GM21723 (cell line): Measurements from ENCODE around the gene PRTFDC1.
"Not testable (repeated sequence)": the region's sequence is repeated elsewhere in the genome, so short reads cannot be mapped to it uniquely, and the experiment has no call there.

Experiments
- ATAC-seq: cut with Tn5 transposase; IDR thresholded peaks from one replicate; pipeline ENCODE4 v1.9.1; 2021; ENCODE audit warnings: mild to moderate bottlenecking, moderate library complexity; ENCODE audit not compliant: unreplicated experiment

Gene PRTFDC1

GRCh38 chr10:24935504-24936292 lies 16.7 kb downstream of the PRTFDC1 start:
- no peak for ATAC-seq

GRCh38 chr10:24931236-24931635 lies 21.2 kb downstream of the PRTFDC1 start:
- ATAC-seq = no peak

GRCh38 chr10:24930427-24930826 lies 22.0 kb downstream of the PRTFDC1 start:
- peak; percentile 83 for ATAC-seq

DNA sequence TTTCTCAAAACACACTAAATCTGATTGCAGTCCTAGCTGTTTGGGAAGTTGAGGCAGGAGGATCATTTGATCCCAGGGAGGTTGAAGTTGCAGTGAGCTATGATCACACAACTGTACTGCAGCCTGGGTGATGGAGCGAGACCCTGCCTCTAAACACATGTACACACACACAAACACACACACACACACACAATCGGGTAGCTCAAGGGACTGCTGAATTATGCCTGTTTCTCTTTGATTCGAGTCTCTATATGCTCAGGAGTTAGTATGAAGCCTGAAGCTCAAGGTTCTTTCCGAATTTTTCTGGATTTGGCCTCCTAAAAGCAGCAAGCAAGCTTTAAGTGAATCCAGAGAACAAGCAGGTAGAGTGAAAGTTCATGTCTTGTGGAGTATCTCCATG lies 22.5 kb downstream of the PRTFDC1 start:
- peak; percentile 6 for ATAC-seq

DNA sequence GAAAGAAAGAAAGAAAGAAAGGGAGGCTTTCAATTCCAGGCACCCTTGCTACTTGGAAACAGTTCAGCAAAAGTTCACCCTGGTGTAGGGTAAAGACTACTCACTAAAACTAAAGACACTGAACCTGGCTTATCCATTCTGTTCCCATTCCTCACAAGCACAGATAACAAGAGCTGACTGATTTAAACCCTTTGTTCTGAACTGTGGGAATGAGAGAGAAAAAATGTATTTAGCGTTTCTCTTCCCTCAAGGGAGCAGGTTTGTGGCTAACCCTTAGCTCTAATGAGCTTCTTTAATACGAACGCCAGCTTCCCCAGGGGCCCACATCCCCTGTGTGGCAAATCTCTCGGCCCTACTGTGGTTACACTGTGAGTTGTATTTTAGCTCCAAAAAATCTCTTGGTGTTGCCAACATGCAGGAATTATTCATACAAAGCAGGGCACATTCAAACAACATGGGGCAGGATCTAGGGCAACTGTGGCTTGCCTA lies 23.3 kb downstream of the PRTFDC1 start:
- ATAC-seq = no peak

DNA sequence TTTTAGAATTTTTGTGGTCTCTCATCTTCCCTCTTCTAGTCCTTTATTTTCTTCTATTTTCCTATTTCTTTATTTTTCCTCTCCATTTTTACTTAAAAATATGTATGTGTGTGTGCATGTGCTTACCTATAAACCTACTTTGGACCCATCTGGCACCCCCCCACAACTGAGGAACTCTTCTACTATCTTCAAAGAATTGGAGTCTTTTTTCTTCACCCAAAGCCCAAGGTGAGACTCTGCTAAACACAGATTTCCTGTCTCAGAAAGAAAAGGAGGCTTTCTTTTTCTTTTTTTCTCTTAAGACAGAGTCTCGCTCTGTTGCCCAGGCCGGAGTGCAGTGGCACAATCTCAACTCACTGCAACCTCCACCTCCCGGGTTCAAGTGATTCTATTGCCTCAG lies 24.2 kb downstream of the PRTFDC1 start:
- no peak for ATAC-seq

DNA sequence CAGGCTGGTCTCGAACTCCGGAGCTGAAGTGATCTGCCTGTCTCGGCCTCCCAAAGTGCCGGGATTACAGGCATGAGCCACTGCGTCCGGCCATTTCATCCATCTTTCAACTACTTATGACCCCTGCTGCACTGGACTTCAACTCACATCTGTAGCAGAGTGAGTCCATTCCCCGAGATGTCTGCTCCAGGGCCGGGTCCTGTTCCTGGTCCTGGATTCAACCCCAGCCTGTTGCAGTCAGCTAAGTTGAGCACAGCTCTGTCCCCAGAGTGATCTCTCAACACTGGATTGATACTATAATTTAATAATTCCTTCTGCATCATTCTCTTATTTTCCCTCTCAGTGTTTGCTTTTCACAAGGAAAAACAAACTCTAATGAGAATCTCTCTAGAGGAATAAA lies 25.8 kb downstream of the PRTFDC1 start:
- ATAC-seq = no peak

- ATAC-seq = no peak
Observed at GRCh38 chr10:24925799-24926198, 26.6 kb downstream of the PRTFDC1 start.

DNA sequence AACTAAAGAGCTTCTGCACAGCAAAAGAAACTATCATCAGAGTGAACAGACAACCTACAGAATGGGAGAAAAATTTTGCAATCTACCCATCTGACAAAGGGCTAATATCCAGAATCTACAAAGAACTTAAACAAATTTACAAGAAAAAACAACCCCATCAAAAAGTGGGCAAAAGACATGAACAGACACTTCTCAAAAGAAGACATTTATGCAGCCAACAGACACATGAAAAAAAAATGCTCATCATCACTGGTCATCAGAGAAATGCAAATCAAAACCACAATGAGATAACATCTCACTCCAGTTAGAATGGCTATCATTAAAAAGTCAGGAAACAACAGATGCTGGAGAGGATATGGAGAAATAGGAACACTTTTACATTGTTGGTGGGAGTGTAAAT lies 27.9 kb downstream of the PRTFDC1 start:
- ATAC-seq = not testable (repeated sequence)

DNA sequence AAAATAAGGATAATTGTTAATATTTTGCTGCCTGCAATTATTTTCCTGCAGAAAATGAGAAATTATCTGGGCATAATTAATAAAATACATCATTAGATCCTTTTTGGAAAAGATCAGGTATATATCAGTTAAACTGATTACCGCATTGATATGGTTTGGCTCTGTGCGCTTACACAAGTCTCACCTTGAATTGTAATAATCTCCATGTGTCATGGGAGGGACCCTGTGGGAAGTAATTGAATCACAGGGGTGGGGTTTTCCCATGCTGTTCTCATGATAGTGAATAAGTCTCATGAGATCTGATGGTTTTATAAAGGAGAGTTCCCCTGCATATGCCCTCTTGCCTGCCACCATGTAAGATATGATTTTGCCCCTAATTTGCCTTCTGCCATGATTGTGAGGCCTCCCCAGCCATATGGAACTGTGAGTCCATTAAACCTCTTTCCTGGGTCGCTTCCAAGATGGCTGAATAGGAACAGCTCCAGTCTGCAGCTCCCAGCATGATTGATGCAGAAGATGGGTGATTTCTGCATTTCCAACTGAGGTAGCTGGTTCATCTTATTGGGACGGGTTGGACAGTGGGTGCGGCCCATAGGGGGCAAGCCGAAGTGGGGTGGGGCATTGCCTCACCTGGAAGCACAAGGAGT lies 30.1 kb downstream of the PRTFDC1 start:
- not testable (repeated sequence) for ATAC-seq

DNA sequence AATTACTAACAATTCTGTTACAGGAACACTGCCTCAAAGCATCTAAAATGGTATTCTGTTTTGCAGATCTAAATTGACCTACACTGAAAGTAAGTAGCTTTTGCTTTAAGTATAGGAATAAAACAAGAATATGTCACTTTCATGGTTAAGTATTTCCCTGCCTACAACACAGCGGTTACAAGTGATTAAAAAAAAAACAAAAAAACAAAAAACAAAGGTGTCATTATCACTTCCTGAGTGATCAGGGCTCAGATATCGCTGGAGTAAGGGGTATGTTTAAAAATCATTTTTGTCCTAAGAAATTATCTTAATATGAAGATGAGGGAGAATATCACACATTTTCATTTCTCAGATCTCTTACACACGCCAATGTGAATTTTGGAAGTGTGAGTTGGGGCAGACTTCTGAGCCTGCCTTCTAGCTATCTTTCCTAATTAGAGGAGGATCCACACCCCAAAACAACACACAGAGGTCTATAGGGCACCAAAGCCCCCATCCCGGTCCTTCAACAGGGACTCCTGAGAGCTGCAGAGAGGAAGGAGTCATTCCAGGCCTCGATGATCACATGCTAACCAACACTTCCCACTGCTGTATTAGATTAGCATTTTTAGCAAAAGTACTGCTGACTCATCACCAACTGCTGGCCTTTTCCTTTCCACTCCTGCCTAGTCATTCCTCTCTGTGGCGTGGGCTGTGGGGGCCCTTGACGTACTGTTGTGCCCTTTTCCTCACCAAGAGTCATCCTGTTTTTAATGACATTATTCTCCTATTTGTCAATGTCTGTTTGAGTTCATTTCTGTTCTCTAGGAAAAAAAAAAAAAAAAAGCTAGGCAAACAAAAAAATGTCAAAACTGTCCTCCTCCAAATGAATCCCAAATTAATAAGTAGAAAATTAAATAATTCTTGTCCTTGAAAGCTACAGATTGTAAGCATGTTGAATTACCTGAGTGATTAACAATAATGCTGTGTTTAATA lies 31.2 kb downstream of the PRTFDC1 start:
- peak; percentile 91 for ATAC-seq

- not testable (repeated sequence) for ATAC-seq
Observed at GRCh38 chr10:24920192-24920591, 32.2 kb downstream of the PRTFDC1 start.

- not testable (repeated sequence) for ATAC-seq
Observed at GRCh38 chr10:24919629-24920028, 32.8 kb downstream of the PRTFDC1 start.

DNA sequence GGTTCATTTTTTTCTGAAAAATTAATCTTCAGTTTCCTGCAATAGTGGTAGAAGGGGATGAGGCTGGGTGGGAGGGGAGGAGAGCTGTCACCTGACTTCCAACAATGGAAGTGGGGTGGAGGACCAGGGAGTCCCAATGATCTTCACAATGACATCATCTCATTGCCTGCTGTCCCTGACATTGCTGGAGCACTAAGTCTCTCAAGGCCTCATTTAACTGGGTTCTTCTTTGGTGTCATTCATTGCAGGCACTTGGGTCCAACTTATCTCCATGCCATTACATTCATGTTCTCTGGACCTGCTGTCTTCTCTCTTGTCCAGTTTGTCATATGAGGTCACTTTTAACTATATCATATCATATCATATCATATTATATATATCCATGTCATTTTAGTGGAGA lies 34.4 kb downstream of the PRTFDC1 start:
- no peak for ATAC-seq

DNA sequence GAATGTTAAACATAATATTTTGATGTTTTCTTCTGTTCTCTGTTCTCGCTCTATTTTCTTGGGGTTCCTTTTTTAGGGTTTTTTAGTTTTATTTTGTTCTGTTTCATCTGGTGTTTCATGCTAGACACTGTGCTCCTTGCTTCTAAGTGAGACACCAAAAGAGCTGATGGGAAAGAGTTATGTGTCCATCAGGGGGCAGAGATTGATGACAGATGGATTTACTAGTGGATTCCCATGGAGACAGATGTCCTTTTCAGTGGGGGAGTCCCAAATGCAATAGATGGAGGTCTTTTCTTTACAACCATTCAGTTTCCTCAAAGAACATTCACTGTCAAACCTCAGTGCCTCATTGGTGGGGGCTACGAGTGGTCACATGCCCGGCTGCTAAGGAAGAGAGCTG lies 34.9 kb downstream of the PRTFDC1 start:
- ATAC-seq = no peak

- no peak for ATAC-seq
Observed at GRCh38 chr10:24916365-24916764, 36.0 kb downstream of the PRTFDC1 start.

GRCh38 chr10:24915304-24915703 lies 37.1 kb downstream of the PRTFDC1 start:
- no peak for ATAC-seq

- no peak for ATAC-seq
Observed at GRCh38 chr10:24914148-24914547, 38.3 kb downstream of the PRTFDC1 start.

GRCh38 chr10:24912215-24912614 lies 40.2 kb downstream of the PRTFDC1 start:
- ATAC-seq = no peak

GRCh38 chr10:24911029-24911428 lies 41.4 kb downstream of the PRTFDC1 start:
- ATAC-seq = no peak

- no peak for ATAC-seq
Observed at GRCh38 chr10:24910574-24910973, 41.8 kb downstream of the PRTFDC1 start.
